GM18907 (cell line): ENCODE data around the gene TNIP1.

ENCODE experiments used
- ATAC-seq: cut with Tn5 transposase; IDR thresholded peaks from one replicate; pipeline ENCODE4 v1.9.1; 2021; ENCODE audit warnings: mild to moderate bottlenecking, moderate library complexity; ENCODE audit not compliant: unreplicated experiment

TNIP1 gene

DNA sequence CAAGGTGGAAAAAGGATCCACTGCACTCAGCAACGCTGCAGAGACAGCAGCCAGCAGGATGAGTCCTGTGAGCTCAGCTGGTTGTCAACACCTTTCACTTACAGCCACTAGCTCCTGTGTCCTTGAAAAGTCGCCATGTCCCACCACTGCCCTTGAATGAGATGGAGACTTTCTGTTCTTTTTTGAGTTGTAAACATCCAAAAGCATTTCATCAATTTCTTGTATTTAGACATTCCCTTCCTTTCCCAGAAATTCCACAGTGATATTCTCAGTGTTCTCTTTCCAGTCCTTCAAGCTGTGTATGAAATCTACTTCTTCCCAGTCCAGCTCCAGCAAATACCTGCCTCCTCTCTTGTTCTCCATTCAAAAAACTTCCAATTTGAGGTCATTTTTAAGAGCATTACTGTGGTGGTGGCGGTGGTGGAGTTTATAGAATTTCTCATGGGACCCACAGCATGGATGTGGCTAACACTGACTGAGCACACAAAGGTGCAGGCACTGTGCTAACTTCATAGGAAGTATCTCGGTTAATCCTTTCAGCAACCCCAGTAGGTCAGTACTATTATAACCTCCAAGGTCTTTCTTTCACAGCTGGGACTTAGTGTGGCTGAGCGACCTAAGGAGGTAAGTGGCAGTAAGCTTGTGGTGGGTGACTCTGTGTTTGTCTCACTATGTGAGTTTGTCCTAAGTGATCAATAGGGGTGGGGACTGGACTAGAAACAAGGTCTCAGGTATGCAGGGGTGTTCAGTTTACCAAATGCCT lies 75.5 kb downstream of the TNIP1 start:
- ATAC-seq: no peak

GRCh38 chr5:151004499-151004898 lies 76.3 kb downstream of the TNIP1 start:
- no peak for ATAC-seq

DNA sequence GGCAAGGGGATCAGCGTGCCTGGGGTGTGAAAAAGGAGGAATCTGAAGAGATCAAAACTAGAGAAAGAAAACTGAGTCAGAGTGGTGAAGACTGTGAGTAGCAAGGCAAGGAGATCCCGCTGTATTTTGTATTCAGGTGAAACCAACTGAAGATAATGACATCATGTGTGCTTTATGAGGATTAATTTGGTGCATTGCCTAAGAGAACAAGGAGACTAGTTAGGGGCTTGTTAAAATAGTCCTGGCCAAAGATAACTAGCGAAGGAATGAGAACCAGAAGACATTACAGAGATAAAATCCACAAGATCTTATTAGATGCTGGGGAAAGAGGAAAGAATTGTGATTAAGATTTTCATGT lies 77.4 kb downstream of the TNIP1 start:
- ATAC-seq: no peak

GRCh38 chr5:151002681-151003502 lies 77.9 kb downstream of the TNIP1 start:
- ATAC-seq: no peak

DNA sequence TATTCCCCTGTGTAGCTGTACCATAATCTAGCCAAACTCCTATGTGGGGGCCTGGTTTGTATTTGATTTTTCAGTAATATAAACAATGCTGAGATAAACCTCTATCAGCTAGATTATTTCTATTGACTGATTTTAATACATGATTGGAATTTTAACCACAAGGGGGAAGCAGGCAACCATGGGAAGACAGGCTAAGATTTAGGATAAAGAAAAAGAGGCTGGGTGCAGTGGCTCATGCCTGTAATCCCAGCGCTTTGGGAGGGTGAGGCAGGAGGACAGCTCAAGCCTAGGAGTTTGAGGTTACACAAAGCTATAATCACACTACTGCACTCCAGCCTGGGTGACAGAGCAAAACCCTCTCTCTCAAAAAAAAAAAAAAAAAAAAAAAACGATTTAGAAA lies 78.6 kb downstream of the TNIP1 start:
- ATAC-seq: no peak

GRCh38 chr5:151001436-151001835 lies 79.4 kb downstream of the TNIP1 start:
- ATAC-seq: no peak

DNA sequence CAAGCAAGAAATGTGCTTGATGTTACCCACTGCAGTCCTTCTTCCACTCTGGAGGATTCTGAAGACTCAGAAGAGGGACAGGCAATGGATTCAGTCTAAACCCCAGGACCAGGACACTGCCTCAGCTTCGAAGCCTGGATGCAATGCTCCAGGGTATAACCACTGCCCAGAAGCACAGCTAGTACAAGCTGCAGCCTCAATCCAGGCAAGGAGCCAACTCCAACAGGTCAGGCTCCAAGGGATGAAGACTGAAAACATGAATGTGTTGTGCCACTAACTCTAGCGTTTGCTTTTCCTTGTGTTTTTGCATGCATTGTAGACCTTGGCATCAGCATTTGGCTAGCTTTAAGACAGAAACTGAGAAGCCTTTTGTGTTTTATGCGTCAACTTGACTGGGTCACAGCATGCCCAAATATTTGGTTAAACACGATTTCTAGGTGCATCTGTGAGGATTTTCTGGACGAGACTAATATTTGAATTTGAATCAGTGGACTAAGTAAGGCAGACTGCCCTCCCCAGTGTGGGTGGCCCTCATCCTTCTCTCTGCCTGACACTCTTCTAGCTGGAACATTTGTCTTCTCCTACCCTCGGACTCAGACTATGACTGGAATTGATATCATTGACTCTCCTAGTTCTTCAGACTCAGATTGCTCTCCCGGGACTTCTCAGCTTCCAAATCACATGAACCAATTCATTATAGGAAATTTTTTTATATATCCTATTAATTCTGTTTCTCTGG lies 81.0 kb downstream of the TNIP1 start:
- no peak for ATAC-seq

DNA sequence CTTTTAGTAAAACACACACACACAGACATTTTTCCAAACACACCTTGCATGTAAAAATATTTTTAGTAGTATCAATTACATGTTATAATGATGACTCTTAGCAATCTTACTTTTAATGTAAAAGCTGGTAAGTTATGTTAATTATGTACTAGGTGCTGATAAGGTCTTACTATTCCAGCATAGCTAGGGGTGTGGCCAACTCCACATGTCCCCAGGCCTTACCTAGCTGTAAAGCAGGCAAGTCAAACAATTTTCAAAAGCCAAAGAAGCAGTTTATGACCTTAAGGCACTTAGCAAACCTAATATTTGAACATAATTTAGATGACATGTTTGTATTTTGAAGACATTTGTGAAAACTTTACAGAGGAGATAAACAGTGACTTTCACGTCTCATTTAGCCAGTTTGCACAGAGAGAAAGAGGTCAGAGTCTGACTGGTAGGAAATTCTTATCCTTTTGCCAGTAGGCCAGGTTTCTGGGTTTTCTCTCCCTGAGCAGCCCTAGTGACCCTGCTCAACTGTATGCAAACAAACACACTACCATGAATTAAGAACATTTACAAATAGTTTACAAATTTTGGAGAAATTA lies 86.9 kb downstream of the TNIP1 start:
- ATAC-seq: no peak

DNA sequence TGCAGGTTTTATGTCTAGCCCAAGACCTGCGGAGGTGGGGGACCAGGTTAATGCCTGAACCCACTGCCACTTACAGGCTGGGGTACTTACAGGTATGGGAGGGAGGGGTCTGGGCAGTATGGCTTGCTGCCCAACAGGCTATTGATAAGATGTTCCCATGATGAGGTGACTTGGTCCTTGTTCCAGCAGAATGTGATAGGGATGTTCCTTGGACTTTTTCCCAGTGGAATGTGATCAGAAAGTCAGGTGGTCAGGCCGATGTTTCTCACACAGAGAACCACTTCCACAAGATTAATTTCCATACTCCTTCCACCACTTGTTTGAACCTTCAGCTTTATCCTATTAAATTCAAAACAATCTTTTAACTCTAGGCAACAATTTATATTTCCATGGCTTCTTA lies 87.4 kb downstream of the TNIP1 start:
- no peak for ATAC-seq

DNA sequence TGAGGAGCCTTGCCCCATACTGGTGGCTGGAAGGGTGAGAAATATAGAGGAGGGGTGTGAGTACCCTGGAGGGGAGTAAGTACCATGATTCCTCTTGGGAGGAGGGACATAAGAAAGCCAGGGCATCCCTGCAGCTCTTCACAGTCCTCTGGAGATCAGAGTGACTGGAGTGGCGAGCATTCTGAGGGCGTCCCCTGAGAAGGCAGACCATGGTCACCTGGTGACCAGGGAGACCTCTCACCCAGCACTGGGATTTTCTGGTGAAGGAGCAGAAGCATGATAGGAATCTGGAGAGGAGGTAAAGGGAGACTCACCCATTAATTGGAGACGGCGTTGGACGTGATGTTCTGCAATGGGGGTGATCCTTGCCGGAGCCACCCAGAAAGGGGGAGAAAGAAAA lies 88.1 kb downstream of the TNIP1 start:
- ATAC-seq: no peak

DNA sequence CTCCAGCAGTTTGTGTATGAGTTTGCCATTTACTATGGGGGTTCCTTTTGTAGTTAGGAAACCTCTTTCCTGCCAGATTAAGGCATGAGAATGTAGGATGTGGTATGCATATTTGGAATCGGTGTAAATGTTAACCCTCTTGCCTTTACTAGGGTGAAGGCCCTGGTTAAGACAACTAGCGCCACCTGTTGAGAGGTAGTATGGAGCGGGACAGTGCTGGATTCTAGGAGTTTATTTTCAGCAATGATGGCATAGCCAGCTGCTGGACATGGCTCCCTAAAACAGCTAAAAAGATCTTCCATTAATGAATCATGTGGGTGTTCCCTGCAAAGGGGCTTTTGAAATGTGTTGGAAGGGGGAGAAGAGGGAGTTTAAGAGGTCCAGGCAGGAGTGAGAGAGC lies 91.1 kb downstream of the TNIP1 start:
- no peak for ATAC-seq

- ATAC-seq: no peak
Observed at GRCh38 chr5:150987746-150988145, 93.1 kb downstream of the TNIP1 start.
